IMR-90 (cell line): ENCODE data around the gene MPPED2. TPM values are rescaled to one million over a fixed set of nuclear protein-coding genes. Genes with fewer than 3 reads are reported as not detected.
A peak's percentile ranks its signal among the peaks of the same experiment; 100 is the strongest.

Experiments
- ATAC-seq: fragments of 200-7000 bp; cut with Tn5 transposase; 2 replicates; pipeline ENCODE4 v1.9.1; 2020; ENCODE audit warnings: low read depth, mild to moderate bottlenecking, moderate library complexity
- BruUV-seq: library from RNA; stranded (reverse); fragments of 400-500 nt; replicated peaks from 2 replicates; lab custom pipeline; 2021; lab: Mats Ljungman, UMichigan
- CTCF ChIA-PET: fragments of 300-600 bp; formaldehyde crosslinking; extraction: SDS; loops from one replicate; lab custom pipeline; 2021; ENCODE audit warnings: antibody characterized with exemption; lab: Yijun Ruan, JAX
- POLR2A ChIA-PET: fragments of 300-600 bp; sonication (Branson Sonifier 250); formaldehyde crosslinking; loops from one replicate; lab custom pipeline; 2022; ENCODE audit warnings: antibody characterized with exemption; ENCODE audit not compliant: unreplicated experiment; lab: Charles Lee
- DNase-seq: peaks from one replicate; pipeline ENCODE4 v3.0.0; 2013
- H2AFZ ChIP-seq: replicated peaks from 2 replicates; pipeline ENCODE3; 2013; ENCODE audit warnings: low read length, mild to moderate bottlenecking; ENCODE audit not compliant: poor library complexity
- H2AK5ac ChIP-seq: 2 replicates; pipeline ENCODE4 v1.6.1; 2013; ENCODE audit warnings: low read depth, low read length, inconsistent platforms
- H2AK9ac ChIP-seq: replicated peaks from 2 replicates; pipeline ENCODE3; 2013; ENCODE audit warnings: mild to moderate bottlenecking, low read depth, low read length, moderate library complexity; ENCODE audit not compliant: poor library complexity
- H2BK120ac ChIP-seq: 2 replicates; pipeline ENCODE4 v1.6.1; 2013; ENCODE audit warnings: low read depth, low read length, inconsistent platforms
- H2BK15ac ChIP-seq: 3 replicates; pipeline ENCODE4 v1.6.1; 2013; ENCODE audit warnings: low read depth, low read length, inconsistent platforms
- H2BK20ac ChIP-seq: 2 replicates; pipeline ENCODE4 v1.6.1; 2013; ENCODE audit warnings: low read depth, mild to moderate bottlenecking, inconsistent platforms, low read length, moderate library complexity
- H2BK5ac ChIP-seq: 2 replicates; pipeline ENCODE4 v1.6.1; 2013; ENCODE audit warnings: mild to moderate bottlenecking, low read depth, low read length, inconsistent platforms; ENCODE audit not compliant: poor library complexity, severe bottlenecking
- H3K14ac ChIP-seq: replicated peaks from 2 replicates; pipeline ENCODE4 v1.6.1; 2013; ENCODE audit warnings: low read depth, low read length, inconsistent platforms
- H3K18ac ChIP-seq: 2 replicates; pipeline ENCODE4 v1.6.1; 2013; ENCODE audit warnings: low read depth, low read length, control low read depth
- H3K23ac ChIP-seq: 2 replicates; pipeline ENCODE4 v1.6.1; 2013; ENCODE audit warnings: low read depth, low read length, inconsistent platforms
- H3K27ac ChIP-seq: 2 replicates; pipeline ENCODE4 v1.5.1; 2013; ENCODE audit warnings: mild to moderate bottlenecking, control low read depth, low read length; ENCODE audit not compliant: insufficient read depth
- H3K27me3 ChIP-seq: 2 replicates; pipeline ENCODE4 v1.6.1; 2013; ENCODE audit warnings: low read length; ENCODE audit not compliant: control insufficient read depth, insufficient read depth
- H3K36me3 ChIP-seq: 2 replicates; pipeline ENCODE4 v1.6.1; 2013; ENCODE audit warnings: low read length, mixed read lengths; ENCODE audit not compliant: control insufficient read depth, insufficient read depth
- H3K4ac ChIP-seq: 2 replicates; pipeline ENCODE4 v1.6.1; 2013; ENCODE audit warnings: low read depth, low read length, inconsistent platforms
- H3K4me1 ChIP-seq: 2 replicates; pipeline ENCODE4 v1.6.1; 2013; ENCODE audit warnings: low read length, mixed read lengths; ENCODE audit not compliant: control insufficient read depth, insufficient read depth
- H3K4me2 ChIP-seq: 2 replicates; pipeline ENCODE4 v1.6.1; 2013; ENCODE audit warnings: low read depth, mild to moderate bottlenecking, control low read depth, low read length, moderate library complexity
- H3K4me3 ChIP-seq: 2 replicates; pipeline ENCODE4 v1.5.1; 2013; ENCODE audit warnings: low read depth, mild to moderate bottlenecking, control low read depth, low read length, moderate library complexity; ENCODE audit not compliant: insufficient read depth
- H3K56ac ChIP-seq: 2 replicates; pipeline ENCODE4 v1.6.1; 2013; ENCODE audit warnings: low read length, inconsistent platforms; ENCODE audit not compliant: insufficient read depth; ENCODE audit errors: extremely low read depth
- H3K79me1 ChIP-seq, 2 experiments: 2 replicates each; pipeline ENCODE4 v1.6.1; 2013; ENCODE audit warnings: low read length in 2 of 2, inconsistent platforms in 1 of 2, low read depth in 1 of 2
- H3K9ac ChIP-seq: 2 replicates; pipeline ENCODE4 v1.6.1; 2013; ENCODE audit warnings: low read depth, low read length, control low read depth
- H3K9me1 ChIP-seq: 2 replicates; pipeline ENCODE4 v1.6.1; 2013; ENCODE audit warnings: low read length, inconsistent platforms; ENCODE audit not compliant: insufficient read depth
- H3K9me3 ChIP-seq: 2 replicates; pipeline ENCODE4 v1.6.1; 2013; ENCODE audit warnings: low read length; ENCODE audit not compliant: control insufficient read depth, insufficient read depth
- H4K20me1 ChIP-seq: 2 replicates; pipeline ENCODE4 v1.6.1; 2013; ENCODE audit warnings: low read length, inconsistent platforms; ENCODE audit not compliant: insufficient read depth
- H4K5ac ChIP-seq: 2 replicates; pipeline ENCODE4 v1.6.1; 2013; ENCODE audit warnings: mild to moderate bottlenecking, low read depth, low read length, control low read depth
- H4K8ac ChIP-seq, 2 experiments: 2 replicates each; pipeline ENCODE4 v1.6.1; 2013; ENCODE audit warnings: low read depth in 2 of 2, low read length in 2 of 2, control low read depth in 1 of 2, inconsistent platforms in 1 of 2
- H4K91ac ChIP-seq: 2 replicates; pipeline ENCODE4 v1.6.1; 2013; ENCODE audit warnings: low read depth, low read length, inconsistent platforms; ENCODE audit not compliant: insufficient read depth
- CEBPB ChIP-seq: IDR thresholded peaks from 2 replicates; pipeline ENCODE4 v1.6.1; 2012; ENCODE audit warnings: low read depth, low read length, improper control_type of control experiment
- CHD1 ChIP-seq: IDR thresholded peaks from 2 replicates; pipeline ENCODE4 v1.6.1; 2012; ENCODE audit warnings: low read depth, low read length, improper control_type of control experiment
- ELK1 ChIP-seq: fragments of 150-350 bp; IDR thresholded peaks from 2 replicates; pipeline ENCODE4 v1.6.1; 2016; ENCODE audit warnings: low read depth, mild to moderate bottlenecking, low read length, moderate library complexity, borderline replicate concordance
- FOS ChIP-seq: fragments of 150-350 bp; IDR thresholded peaks from 2 replicates; pipeline ENCODE4 v1.6.1; 2016; ENCODE audit warnings: low read depth, low read length
- RFX5 ChIP-seq: IDR thresholded peaks from 2 replicates; pipeline ENCODE4 v1.8.0; 2012; ENCODE audit warnings: low read depth, mild to moderate bottlenecking, low read length, moderate library complexity
- SMC3 ChIP-seq: fragments of 150-350 bp; IDR thresholded peaks from 2 replicates; pipeline ENCODE4 v1.6.1; 2016; ENCODE audit warnings: low read depth, mild to moderate bottlenecking, antibody characterized with exemption, low read length, moderate library complexity
- WGBS, 2 experiments: methylation state at CpG; one replicate each; pipeline versions ENCODE4 v1.1.5 to v1.1.7; 2013; ENCODE audit warnings: missing lambda C conversion rate in 2 of 2; ENCODE audit not compliant: insufficient read length in 1 of 2; ENCODE audit errors: extremely low coverage in 2 of 2; 5-methylcytosine and 5-hydroxymethylcytosine counted together
- dilution Hi-C: fragments of 300-500 bp; cut with HindIII; formaldehyde crosslinking; loops from one replicate; pipeline ENCODE4 v1.14.3; 2018; ENCODE audit warnings: low sequenced_read_pairs; ENCODE audit not compliant: unreplicated experiment
- in situ Hi-C: fragments of 300-500 bp; cut with MboI; formaldehyde crosslinking; loops from 3 replicates; pipeline ENCODE4 v1.14.3; 2019; ENCODE audit warnings: low sequenced_read_pairs, inconsistent platforms, mixed read lengths
- intact Hi-C: fragments of 100-400 bp; cut with micrococcal nuclease; formaldehyde crosslinking; loops from 2 replicates; pipeline ENCODE4 v1.10.0; 2022
- polyA plus RNA-seq, 3 experiments: library from polyadenylated mRNA; depleted of rRNA; stranded (reverse); fragments of >200 nt; gene quantifications; 2 replicates each; pipeline ENCODE4 v1.2.3, GENCODE V29; 2012; ENCODE audit warnings: low replicate concordance in 1 of 3
- total RNA-seq: library from RNA; depleted of rRNA; stranded (reverse); fragments of >200 nt; gene quantifications from 2 replicates; pipeline ENCODE4 v1.2.3, GENCODE V29; 2012

Gene MPPED2
- total and polyA plus RNA-seq, 2 of the 4 experiments (the other 2 are of a cell fraction) = 0.10 TPM; not detected in 1

- POLR2A ChIA-PET = no interaction called here
Measured at GRCh38 chr11:30411383-30411782, 174.8 kb downstream of the MPPED2 start.

More at GRCh38 chr11:30411383-30411782, 174.8 kb downstream of the MPPED2 start:
- Histone ChIP-seq H2BK120ac (no peak overlapping the region), H4K91ac (no peak overlapping the region), H4K5ac (no peak overlapping the region), H2AK9ac (no peak overlapping the region), H4K20me1 (no peaks in the 10 kb centered on the region), H3K9me1 (no peaks in the 10 kb centered on the region), H2BK15ac (no peak overlapping the region), H3K79me1 (no peaks in the 10 kb centered on the region), H3K4ac (no peak overlapping the region), H3K14ac (no peak overlapping the region), H3K9me3 (no peaks in the 10 kb centered on the region), H3K18ac (no peak overlapping the region), H3K56ac (no peak overlapping the region), H3K27me3 (no peaks in the 10 kb centered on the region), H3K4me1 (no peaks in the 10 kb centered on the region), H2AK5ac (no peak overlapping the region), H3K36me3 (no peaks in the 10 kb centered on the region), H3K4me3 (no peak overlapping the region), H4K8ac (no peak overlapping the region), H2BK5ac (no peak overlapping the region), H2BK20ac (no peak overlapping the region), H3K27ac (no peak overlapping the region), H3K4me2 (no peak overlapping the region), H3K23ac (no peak overlapping the region), H2AFZ (no peak overlapping the region), H3K9ac (no peak overlapping the region)
- WGBS, 2 experiments = no CpG with 5 or more reads among the region's 7 CpGs
- BruUV-seq = no TSS peak
- ATAC-seq (no peak), DNase-seq (peak; percentile 0)
- dilution Hi-C loops = no loop called here
- TF ChIP-seq CEBPB (no peak), FOS (no peak), ELK1 (no peak), RFX5 (no peak), CHD1 (no peak), SMC3 (no peak)
- intact Hi-C loops = no loop called here
- CTCF ChIA-PET = no interaction called here
- in situ Hi-C loops = no loop called here
